Astrocyte of the spinal cord (primary cell): ENCODE data around the gene OSBP.

Experiments
- DNase-seq: peaks from one replicate; pipeline ENCODE4 v3.0.0; 2011; ENCODE audit warnings: low read depth, low spot score
- H3K4me3 ChIP-seq: 2 replicates; pipeline ENCODE4 v1.5.1; 2011; ENCODE audit warnings: low read depth, mild to moderate bottlenecking, low read length, moderate library complexity
- in situ Hi-C: cut with HindIII; loops from 2 replicates; pipeline ENCODE4 v1.10.0; 2017; ENCODE audit warnings: low sequenced_read_pairs
- TF ChIP-seq, protein P1 (sequence below): IDR thresholded peaks from 2 replicates; pipeline ENCODE4 v1.5.1; 2012; ENCODE audit warnings: low read depth, mild to moderate bottlenecking, low read length, inconsistent platforms

The OSBP gene

DNA sequence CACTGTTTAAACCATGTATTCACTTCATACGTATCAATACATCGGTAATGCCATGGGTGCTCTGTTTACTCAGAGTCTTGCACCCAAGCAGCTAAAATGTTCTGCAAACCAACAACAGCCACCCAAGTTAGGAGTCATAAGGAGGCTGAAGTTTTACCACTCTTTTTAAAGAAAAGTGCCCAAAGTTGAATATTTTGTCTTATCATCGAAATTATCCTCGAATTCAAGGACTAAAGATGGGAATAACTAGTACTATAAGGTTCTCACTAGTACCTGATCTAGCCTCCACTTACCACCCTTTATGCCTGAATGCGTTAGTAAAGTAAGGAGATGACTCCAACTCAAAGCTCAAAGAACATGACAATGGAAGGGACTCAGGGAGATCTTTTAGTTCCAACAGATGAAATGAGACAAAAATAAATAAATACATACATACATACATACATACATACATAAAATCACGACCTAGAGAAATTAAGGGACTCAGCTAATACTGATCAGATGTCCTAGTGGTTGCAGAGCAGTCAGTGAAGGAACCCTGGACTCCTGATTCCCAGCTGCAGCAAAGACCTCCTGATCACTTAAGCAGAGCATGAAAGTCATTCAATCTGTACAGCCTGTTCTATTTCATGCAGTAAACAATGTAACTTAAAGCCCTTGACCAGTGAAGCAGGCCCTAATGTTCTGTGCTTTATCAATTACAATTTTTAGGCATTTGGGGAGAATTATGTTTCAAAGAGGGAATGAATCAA is 7.7 kb downstream of the OSBP start:
- no peak overlapping the region for H3K4me3 ChIP-seq
- in situ Hi-C loops, result no loop called here
- TF ChIP-seq, protein P1, sequence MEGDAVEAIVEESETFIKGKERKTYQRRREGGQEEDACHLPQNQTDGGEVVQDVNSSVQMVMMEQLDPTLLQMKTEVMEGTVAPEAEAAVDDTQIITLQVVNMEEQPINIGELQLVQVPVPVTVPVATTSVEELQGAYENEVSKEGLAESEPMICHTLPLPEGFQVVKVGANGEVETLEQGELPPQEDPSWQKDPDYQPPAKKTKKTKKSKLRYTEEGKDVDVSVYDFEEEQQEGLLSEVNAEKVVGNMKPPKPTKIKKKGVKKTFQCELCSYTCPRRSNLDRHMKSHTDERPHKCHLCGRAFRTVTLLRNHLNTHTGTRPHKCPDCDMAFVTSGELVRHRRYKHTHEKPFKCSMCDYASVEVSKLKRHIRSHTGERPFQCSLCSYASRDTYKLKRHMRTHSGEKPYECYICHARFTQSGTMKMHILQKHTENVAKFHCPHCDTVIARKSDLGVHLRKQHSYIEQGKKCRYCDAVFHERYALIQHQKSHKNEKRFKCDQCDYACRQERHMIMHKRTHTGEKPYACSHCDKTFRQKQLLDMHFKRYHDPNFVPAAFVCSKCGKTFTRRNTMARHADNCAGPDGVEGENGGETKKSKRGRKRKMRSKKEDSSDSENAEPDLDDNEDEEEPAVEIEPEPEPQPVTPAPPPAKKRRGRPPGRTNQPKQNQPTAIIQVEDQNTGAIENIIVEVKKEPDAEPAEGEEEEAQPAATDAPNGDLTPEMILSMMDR, result no peak
- DNase-seq, result no peak

DNA sequence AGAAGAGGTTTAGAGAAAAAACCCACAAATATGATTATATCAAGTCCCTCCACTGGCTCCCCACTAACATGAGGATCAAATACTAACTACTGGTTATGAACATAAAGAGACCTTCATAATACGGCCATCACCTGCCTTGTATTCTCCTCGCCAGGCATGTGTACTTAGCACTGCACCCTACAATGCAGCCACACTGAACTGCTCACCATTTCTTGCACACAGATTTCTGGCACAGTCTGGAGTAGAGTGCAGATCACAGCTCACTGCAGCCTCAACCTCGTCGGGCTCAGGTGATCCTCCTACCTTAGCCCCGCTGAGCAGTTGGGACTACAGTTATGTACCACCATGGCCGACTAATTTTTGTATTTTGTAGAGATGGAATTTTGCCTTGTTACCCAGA is 13.1 kb downstream of the OSBP start:
- H3K4me3 ChIP-seq, result no peak overlapping the region
- TF ChIP-seq, protein P1, result no peak
- no peak for DNase-seq
- in situ Hi-C loops, result no loop called here

DNA sequence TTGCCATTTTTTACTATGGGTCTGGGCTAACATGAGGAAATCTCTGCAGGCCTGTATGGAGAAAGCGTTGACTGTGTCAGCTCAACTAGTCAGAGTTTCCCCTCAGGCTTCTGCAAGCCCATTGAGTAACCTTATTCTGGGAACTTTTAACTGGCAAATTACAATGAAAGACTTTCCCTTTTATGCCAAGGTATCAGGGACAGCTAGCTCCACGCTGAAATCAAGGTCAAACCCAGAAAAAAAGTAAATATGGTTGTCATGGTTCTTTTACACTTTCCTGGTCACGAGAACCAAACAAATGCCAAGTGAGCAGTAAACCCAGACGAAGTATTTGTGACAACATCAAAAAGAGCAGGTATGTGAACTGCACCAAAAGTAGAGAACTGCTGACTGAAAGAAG is 13.8 kb downstream of the OSBP start:
- no peak overlapping the region for H3K4me3 ChIP-seq
- in situ Hi-C loops, result no loop called here
- DNase-seq, result no peak
- TF ChIP-seq, protein P1, result no peak

DNA sequence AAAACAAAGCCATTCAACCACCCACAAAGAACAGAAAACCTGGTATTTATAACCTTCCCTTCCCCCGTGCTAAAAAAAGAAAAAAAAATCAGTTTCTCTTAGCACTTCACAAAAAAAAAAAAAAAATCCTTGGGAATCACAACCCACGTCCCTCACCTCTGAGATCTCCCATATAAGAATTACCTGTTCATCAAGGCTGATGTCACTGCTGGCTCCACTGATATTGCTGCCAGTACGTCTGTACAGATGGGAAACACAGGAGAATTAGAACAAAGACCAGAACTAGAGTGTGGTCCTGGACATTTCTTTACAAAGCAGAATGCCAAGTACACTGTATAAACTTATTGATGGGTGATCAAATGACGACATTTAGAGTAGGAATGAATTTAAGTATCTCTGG is 14.9 kb downstream of the OSBP start:
- no peak for DNase-seq
- in situ Hi-C loops, result no loop called here
- H3K4me3 ChIP-seq, result no peak overlapping the region
- TF ChIP-seq, protein P1, result no peak

DNA sequence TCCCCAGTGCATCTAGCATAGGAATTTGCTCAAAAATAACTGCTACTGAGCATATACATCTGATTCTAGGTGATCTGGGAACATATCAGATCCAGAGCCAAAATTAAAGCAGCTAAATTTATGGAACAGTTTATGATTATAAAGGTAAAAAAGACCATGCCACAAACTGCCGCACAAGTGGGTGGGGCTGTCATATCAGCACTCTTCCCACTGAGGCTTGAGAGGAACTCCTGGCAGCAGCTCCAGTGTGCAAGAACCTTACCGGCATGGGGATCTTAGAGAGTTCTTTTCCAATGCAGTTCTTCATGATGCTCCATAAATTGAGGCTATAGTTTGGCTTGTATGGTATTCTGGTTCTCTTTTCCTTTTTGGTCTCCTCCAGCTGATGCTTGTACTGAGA is 15.3 kb downstream of the OSBP start:
- no peak for DNase-seq
- in situ Hi-C loops, result no loop called here
- no peak overlapping the region for H3K4me3 ChIP-seq
- TF ChIP-seq, protein P1, result no peak

DNA sequence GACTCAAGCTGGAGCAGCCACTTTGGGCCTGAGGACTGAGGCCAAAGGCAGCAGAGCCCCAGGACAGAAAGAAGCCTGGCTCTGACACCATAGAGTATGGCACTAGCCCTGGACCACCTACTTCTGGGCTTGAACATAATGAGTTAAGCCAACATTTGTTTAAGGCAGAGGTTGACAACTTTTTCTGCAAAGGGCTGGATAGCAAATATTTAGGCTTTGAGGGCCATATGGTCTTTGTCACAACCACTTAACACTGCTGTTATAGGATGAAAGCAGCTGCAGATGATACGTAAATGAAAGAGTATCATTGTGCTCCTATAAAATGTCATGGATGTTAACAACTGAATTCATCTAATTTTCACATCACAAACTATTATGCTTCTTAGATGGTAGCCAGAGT is 16.6 kb downstream of the OSBP start:
- no peak for DNase-seq

More for the DNA sequence above, 16.6 kb downstream of the OSBP start:
- TF ChIP-seq, protein P1, result no peak
- in situ Hi-C loops, result no loop called here
- H3K4me3 ChIP-seq, result no peak overlapping the region
